GM19372 (cell line): ENCODE measurements around the gene ATP5F1A.
A peak's percentile ranks its signal among the peaks of the same experiment; 100 is the strongest.
"Not testable (repeated sequence)": the region's sequence is repeated elsewhere in the genome, so short reads cannot be mapped to it uniquely, and the experiment has no call there.

Experiments
- ATAC-seq: cut with Tn5 transposase; IDR thresholded peaks from one replicate; pipeline ENCODE4 v1.9.1; 2021; ENCODE audit warnings: mild to moderate bottlenecking, low read depth, moderate library complexity; ENCODE audit not compliant: unreplicated experiment

ATP5F1A gene

DNA sequence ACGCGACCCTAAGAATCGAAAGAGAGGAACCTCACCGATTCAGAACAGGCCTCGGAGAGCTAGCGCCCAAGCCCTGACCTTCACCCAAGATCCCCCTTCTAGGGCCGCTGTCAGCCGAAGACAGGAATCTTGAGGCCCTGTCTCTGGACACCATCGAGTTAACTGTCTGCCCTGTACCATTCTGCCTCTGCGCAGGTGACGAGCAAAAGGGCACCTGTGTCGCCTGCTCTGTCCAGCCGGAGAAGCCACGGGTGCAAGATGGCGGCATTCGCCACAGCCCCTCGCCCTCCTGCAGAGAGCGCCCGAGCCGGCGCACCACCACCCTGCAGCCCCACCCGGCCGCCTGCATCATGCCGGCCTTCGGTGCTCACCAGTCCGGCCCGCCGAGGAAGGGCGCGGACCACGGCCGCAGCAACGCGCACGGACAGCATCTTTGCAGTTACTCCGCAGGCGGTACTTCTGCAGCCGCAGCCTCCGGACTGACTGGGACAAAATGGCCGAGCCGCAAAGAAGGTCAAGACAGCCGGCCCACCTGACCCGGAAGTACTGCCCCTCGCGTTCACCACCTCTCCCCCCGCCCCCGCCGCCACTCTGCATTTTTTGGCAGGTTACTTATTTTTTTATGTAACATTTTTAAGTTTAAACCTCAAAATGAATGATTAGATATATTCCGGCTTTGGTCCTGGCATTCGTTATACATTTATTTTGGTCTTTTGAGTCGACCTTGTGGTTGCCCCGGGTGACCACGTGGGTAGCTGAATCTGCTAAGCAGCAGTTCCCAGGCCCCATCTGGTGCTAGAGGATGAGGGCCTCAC lies at the start of gene ATP5F1A:
Gene ATP5F1A (minus strand): TSS at position 496 of the 815 bp plus-strand sequence. CDS start 65 bp downstream, at position 431.
- ATAC-seq = peak; percentile 74

DNA sequence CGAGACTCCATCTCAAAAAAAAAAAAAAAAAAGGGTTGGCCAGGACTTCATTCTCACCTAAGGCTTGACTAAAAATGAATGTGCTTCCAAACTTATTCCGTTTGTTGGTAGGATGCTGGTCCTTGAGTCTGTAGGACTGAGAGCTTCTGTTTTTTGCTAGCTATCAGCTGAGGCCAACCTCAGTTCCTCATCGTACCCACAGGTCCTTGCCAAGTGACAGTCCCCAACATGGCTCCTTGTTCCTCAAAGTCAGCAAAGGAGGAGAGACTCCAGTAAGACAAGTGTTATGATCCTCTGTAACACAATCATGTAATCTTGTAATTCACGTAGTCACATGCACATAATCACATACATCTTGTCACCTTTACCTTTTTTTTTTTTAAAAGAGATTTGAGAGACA lies 43.1 kb upstream of the ATP5F1A start:
- ATAC-seq = no peak

DNA sequence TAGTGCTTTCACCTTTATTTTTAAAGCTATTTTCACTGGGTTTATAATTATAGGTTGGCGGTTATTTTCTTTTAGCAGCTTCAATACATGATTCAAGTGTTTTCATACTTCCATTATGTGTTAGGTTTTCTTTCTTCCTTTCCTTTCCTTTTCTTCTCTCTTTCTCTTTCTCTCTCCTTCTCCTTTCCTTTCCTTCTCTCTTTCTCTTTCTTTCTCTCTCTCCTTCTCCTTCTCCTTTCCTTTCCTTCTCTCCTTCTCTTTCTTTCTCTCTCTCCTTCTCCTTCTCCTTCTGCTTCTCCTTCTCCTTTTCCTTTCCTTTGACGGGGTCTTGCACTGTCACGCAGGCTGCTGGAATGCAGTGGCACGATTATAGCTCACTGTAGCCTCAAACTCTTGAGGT lies 42.1 kb upstream of the ATP5F1A start:
- no peak for ATAC-seq

DNA sequence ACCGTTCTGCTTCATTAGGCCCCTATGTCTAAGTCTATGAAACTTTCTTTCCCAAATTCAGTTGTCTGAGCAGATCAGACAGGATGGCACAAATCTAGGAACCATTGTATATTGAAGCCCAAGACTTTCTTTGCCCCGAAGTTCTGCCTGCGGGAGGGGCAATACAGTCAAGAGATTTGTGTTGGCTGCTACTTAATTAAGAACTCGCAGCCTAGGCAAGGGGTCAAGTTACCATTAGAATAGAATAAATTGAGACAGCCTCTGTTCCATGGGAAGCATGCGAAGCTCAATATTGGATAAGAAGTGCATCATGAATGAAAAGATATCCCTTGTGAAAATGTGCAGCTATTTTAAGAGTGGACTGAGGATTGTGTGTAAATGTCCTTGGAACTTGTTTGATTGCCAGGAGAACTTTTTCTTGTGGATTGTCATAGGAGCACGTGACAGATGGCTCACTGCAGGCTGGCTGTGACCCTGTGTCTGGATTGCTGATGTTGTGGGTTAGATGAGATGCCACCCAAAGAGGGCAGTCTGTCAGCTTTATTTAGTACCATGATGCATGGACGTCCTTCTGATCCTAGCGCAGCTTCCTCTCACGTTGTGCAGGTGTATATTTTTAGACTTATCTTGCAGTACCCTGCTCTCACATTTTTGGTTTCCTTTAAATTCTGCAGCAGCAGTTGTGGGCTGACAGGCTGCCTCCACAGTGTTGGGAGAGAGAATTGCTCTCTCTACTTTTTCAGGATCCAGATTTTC lies 37.0 kb upstream of the ATP5F1A start:
- no peak for ATAC-seq

DNA sequence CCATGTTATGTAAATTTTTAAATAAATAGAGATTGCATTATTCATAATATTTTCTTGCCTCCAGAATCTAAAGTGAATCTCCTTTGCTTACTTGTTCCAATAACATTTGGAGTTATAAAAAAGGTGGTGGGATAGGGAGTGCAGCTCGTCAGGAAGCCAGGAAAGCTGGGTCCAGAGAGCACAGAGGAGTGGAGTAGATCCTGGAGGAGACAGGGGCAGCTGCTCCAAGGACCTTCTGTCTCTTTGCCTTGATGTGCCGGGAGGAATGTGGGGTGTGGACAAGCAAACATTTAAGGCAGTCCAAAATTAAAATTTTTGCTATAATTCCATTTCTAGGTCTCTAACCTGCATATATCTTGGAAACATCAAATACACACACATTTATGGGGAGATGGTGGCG lies 35.4 kb upstream of the ATP5F1A start:
- ATAC-seq = no peak

DNA sequence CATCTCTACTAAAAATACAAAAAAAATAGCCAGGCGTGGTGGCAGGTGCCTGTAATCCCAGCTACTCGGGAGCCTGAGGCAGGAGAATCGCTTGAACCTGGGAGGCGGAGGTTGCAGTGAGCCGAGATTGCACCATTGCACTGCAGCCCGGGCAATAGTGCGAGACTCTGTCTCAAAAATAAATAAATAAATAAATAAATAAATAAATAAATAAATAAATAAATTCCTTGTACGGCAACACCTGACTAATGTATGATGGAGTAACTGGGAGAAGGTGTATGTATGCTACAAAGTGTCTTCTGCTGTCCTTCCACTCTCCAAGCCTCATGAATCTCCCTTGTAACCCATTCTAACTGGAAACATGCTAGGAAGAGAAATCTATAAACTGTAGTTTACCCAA lies 32.5 kb upstream of the ATP5F1A start:
- ATAC-seq = not testable (repeated sequence)

DNA sequence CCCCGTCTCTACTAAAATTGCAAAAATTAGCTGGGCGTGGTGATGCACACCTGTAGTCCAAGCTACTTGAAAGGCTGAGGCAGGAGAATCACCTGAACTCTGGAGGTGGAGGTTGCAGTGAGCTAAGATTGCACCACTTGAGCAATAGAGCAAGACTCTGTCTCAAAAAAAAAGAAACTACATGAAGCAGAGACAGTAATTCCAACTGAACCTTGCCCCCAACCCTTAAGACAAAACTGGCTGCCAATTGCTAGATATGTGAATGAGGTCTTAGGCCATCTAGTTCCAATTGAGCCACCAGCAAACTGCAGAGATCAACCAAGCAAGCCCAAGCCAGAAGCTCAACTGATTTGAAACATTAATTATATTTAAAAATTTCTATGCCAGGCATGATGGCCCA lies 32.0 kb upstream of the ATP5F1A start:
- no peak for ATAC-seq

DNA sequence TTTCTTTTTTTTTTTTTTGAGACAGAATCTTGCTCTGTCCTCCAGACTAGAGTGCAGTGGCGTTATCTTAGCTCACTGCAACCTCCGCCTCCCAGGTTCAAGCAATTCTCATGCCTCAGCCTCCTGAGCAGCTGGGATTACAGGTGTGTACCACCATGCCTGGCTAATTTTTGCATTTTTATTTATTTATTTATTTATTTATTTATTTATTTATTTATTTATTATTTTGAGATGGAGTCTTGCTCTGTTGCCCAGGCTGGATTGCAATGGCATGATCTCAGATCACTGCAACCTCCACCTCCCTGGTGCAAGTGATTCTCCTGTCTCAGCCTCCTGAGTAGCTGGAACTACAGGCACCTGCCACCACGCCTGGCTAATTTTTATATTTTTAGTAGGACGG lies 28.5 kb upstream of the ATP5F1A start:
- not testable (repeated sequence) for ATAC-seq

DNA sequence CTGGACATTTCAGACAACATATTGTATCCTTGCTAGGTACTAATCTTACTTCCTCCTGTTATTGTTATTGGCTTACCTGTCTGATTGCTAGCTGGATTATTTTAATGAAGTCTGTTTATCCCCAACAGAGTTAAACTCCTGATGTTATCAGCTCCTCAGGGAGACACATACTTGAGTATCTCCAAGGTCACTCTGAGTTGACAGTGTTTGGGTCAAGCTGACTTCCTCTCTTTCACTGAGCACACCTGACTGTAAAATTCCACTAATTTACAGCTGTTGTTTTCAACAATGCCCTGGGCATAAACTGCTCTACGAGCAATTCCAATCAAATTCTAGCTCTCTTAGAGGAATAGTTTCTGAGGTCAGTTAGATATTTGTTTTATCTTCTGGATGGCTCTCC lies 15.7 kb upstream of the ATP5F1A start:
- ATAC-seq = no peak

DNA sequence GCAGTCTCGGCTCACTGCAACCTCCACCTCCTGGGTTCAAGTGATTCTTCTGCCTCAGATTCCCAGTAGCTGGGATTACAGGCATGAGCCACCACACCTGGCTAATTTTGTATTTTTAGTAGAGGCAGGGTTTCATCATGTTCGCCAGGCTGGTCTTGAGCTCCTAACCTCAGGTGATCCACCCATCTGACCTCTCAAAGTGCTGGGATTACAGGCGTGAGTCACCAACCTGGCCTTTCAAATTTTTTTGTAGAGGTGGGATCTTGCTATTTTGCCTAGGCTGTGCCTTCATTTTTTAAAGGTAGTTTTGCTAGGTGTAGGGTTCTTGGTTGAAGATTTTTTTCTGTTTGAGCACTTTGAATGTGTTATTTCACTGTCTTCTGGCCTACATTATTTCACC lies 12.3 kb upstream of the ATP5F1A start:
- ATAC-seq = no peak

DNA sequence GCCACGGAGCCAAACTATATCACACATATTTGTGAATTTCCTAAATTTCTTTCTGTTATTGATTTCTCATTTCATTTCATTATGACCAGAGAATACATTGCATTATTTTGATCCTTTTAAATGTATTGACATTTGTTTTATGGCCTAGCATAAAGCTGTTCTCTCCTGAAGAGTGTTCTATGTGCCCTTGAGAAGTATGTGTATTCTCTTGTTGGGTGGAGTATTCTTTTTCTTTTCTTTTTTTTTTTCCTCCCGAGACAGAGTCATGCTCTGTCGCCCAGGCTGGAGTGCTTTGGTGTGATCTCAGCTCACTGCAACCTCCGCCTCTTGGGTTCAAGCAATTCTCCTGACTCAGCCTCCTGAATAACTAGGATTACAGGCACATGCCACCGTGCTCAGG lies 11.3 kb upstream of the ATP5F1A start:
- no peak for ATAC-seq

DNA sequence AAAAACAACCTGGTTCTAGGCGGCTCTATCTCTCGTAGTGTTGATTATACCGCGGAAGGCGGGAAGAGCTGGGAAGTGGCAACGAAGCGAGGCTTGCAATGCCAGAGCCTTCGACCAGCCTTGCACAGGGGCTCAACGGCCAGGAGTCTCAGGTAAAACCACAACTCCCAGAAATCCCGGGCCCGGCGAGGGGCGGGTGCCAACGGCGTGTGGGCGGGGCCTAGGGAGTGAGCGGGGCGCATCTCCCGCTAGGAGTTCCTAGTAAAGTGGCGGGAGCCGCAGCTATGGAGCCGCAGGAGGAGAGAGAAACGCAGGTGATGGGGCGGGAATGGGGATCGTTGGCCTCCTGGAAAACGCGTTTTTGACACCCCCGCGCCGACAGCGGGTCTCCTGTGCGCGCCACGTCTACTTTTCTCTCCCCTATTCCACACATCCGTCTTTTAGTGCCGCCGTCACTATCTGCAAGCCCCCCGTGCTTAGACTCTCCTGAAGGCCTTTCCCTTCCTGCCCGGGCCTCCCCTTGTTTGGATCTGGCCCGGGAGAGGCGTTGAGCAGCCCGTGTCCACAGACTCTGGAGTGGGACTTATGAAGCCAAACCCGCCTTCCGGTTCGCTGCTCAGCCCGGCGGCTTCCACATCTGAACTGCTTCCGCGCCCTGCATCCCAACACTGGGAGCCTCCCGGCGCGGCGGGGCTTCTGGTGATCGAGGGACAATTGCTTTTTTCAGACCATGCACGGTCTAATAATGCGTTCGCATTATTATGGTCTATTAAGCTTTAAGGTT lies 6.2 kb upstream of the ATP5F1A start, which contains the start of gene HAUS1:
Gene HAUS1 (plus strand): TSS at position 258 of the 784 bp plus-strand sequence. CDS start 27 bp downstream, at position 285.
- ATAC-seq = peak; percentile 82

DNA sequence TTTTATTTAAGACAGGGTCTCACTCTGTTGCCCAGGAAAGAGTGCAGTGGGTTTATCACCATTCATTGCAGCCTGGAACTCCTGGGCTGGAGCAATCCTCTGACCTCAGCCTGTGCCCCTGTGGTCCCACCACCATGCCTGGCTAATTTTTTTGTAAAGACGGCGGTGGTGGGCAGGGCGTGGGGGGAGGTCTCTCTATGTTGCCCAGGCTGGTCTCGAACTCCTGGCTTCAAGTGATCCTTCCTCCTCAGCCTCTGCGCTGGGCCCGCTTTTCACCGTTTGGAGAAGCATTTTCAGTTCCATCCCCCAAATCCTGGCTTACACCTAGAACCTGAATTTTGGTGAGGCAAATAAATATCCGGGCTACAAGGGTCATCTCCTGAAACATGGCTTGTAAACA lies 1.4 kb upstream of the ATP5F1A start:
- ATAC-seq = no peak

DNA sequence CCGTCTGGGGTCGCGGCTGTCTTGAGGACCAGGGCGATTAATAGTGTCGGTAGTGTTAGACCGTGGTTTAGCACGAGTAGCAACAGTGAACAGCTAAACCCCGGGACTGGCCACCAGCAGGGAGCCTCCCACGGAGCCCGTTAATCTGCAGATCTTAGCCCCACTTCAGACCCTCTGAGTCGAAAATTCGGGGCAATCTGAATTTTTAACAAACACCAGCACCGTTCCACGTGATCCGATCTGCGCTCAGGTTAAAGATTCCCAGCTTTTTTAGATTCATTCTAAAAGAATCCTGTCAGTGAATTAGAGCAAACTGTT lies 479 bp upstream of the ATP5F1A start:
- ATAC-seq = no peak

DNA sequence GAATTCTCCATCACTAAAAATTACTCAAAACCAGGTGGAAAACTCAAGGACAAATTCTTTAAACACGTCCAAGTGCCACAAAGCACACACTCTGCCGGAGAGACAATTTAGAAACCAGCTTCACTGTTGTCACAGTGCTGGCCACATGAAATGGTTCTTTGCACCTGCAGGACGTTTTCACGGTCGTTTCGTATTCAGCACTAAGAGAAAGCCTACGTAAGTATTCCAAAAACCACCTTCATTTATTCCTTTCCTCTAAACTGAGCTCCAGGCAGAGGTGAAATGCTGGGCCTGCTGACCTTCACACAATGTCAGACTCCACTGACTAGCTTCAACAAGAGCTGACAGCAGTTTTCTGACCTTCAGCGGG lies 680 bp downstream of the ATP5F1A start:
- ATAC-seq = peak; percentile 23

DNA sequence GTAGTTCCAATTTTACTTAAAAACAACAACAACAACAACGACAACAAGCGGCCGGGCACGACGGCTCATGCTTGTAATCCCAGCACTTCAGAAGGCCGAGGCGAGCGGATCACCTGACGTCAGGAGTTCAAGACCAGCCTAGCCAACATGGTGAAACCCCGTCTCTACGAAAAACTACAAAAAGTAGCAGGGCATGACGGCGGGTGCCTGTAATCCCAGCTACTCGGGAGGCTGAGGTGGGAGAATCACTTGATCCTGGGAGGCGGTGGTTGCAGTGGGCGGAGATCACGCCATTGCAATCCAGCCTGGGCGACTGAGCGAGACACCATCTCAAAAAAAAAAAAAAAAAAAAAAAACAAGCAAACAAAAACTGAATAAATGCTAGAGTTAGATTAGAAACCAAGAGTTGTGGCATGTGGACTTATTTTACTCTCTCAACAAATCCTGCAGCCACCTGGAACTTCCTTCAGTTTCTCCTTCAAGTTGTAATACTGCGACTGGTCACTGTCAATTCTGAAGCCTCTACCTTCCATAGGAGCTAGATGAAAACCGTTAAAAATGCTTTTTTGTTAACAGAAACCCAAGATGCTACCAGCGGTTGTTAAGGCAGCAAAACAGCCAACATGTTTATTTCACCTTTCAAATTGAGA lies 1.3 kb downstream of the ATP5F1A start:
- no peak for ATAC-seq

DNA sequence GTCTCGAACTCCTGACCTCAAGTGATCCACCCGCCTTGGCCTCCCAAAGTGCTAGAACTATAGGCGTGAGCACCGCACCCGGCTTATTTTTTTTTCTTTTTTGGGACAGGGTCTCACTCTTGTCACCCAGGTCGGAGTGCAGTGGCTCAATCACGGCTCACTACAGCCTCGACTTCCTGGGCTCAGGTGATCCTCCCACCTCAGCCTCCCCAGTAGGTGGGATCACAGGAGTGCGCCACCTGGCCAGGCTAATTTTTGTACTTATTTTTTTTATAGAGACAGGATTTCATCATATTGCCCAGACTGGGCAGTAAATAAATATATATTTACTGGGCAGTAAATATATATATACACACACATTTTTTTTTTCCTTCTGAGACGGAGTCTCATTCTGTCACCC lies 2.6 kb downstream of the ATP5F1A start:
- ATAC-seq = no peak

DNA sequence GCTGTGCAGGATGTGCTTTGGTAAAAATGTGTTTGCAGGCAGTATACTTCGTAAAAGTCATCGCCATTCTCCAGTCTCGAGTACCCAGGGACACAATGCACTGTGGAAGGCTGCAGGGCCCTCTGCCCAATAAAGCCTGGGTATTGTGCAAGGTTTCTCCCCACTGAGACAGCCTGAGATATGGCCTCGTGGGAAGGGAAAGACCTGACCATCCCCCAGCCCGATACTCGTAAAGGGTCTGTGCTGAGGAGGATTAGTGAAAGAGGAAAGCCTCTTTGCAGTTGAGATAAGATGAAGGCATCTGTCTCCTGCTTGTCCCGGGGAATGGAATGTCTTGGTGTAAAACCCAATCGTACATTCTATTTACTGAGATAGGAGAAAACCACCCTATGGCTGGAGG lies 9.6 kb downstream of the ATP5F1A start:
- ATAC-seq = not testable (repeated sequence)

DNA sequence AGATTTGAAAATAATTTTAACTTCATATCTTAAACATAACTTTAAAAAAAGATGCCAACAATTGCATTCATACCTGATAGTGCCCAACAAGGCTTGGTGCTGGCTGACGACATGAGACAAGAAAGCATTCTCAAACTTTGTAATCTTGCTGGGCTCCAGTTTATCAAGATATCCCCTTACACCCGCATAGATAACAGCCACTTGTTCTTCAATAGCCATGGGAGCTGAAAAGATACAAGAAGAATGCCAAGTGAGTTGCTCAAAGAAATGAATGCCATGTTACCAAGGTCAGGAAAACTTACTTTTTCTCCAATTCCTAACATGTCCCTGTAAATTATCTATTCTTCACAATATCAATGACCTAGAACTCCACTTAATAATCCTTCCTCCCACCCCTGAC lies 13.7 kb downstream of the ATP5F1A start:
- ATAC-seq = no peak

DNA sequence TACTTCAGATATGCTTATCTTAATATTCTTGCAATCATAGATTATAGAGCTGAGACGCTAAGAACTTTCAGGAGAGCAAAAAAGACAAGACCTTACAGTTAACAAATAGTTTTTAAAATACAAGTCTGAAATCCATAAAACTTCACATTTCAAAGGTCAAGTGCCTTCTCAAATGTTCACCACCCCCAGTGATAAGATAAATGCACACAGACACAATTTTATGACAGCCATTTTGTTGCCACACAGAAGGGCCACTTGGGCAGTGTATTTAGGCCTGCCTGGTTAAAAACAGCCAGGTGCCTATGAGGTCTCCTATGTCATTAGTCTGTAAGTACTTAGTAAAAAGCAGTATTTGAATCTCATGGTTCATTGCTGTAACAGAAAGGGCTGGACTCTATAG lies 17.9 kb downstream of the ATP5F1A start:
- ATAC-seq = no peak

DNA sequence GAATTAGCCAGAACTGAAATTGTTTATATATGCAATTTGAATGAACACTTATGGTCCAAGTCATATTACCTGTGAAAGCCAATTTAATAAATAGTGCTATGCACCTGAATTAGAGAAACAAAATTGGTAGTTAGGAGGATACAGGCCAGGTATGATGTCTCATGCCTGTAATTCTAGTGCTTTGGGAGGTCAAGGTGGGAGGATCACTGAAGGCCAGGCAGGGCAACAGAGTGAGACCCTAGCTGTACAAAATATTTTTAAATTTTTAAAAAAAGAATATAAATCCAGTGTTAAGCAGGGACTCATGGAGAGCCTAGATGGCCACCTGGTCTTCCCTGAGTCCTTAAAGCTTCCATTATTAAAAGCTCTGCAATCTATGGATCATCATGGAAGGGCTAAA lies 18.8 kb downstream of the ATP5F1A start:
- no peak for ATAC-seq
